IMR-90 (cell line): ENCODE results near the gene SCFD2. TPM values are rescaled to one million over a fixed set of nuclear protein-coding genes. Genes with fewer than 3 reads are reported as not detected.

Experiments used
- ATAC-seq: fragments of 200-7000 bp; cut with Tn5 transposase; 2 replicates; pipeline ENCODE4 v1.9.1; 2020; ENCODE audit warnings: low read depth, mild to moderate bottlenecking, moderate library complexity
- BruUV-seq: library from RNA; stranded (reverse); fragments of 400-500 nt; replicated peaks from 2 replicates; lab custom pipeline; 2021; lab: Mats Ljungman, UMichigan
- CTCF ChIA-PET: fragments of 300-600 bp; formaldehyde crosslinking; extraction: SDS; loops from one replicate; lab custom pipeline; 2021; ENCODE audit warnings: antibody characterized with exemption; lab: Yijun Ruan, JAX
- POLR2A ChIA-PET: fragments of 300-600 bp; sonication (Branson Sonifier 250); formaldehyde crosslinking; loops from one replicate; lab custom pipeline; 2022; ENCODE audit warnings: antibody characterized with exemption; ENCODE audit not compliant: unreplicated experiment; lab: Charles Lee
- DNase-seq: peaks from one replicate; pipeline ENCODE4 v3.0.0; 2013
- H2AFZ ChIP-seq: replicated peaks from 2 replicates; pipeline ENCODE3; 2013; ENCODE audit warnings: low read length, mild to moderate bottlenecking; ENCODE audit not compliant: poor library complexity
- H2AK5ac ChIP-seq: 2 replicates; pipeline ENCODE4 v1.6.1; 2013; ENCODE audit warnings: low read depth, low read length, inconsistent platforms
- H2AK9ac ChIP-seq: replicated peaks from 2 replicates; pipeline ENCODE3; 2013; ENCODE audit warnings: mild to moderate bottlenecking, low read depth, low read length, moderate library complexity; ENCODE audit not compliant: poor library complexity
- H2BK120ac ChIP-seq: 2 replicates; pipeline ENCODE4 v1.6.1; 2013; ENCODE audit warnings: low read depth, low read length, inconsistent platforms
- H2BK15ac ChIP-seq: 3 replicates; pipeline ENCODE4 v1.6.1; 2013; ENCODE audit warnings: low read depth, low read length, inconsistent platforms
- H2BK20ac ChIP-seq: 2 replicates; pipeline ENCODE4 v1.6.1; 2013; ENCODE audit warnings: low read depth, mild to moderate bottlenecking, inconsistent platforms, low read length, moderate library complexity
- H2BK5ac ChIP-seq: 2 replicates; pipeline ENCODE4 v1.6.1; 2013; ENCODE audit warnings: mild to moderate bottlenecking, low read depth, low read length, inconsistent platforms; ENCODE audit not compliant: poor library complexity, severe bottlenecking
- H3K14ac ChIP-seq: replicated peaks from 2 replicates; pipeline ENCODE4 v1.6.1; 2013; ENCODE audit warnings: low read depth, low read length, inconsistent platforms
- H3K18ac ChIP-seq: 2 replicates; pipeline ENCODE4 v1.6.1; 2013; ENCODE audit warnings: low read depth, low read length, control low read depth
- H3K23ac ChIP-seq: 2 replicates; pipeline ENCODE4 v1.6.1; 2013; ENCODE audit warnings: low read depth, low read length, inconsistent platforms
- H3K27ac ChIP-seq: 2 replicates; pipeline ENCODE4 v1.5.1; 2013; ENCODE audit warnings: mild to moderate bottlenecking, control low read depth, low read length; ENCODE audit not compliant: insufficient read depth
- H3K27me3 ChIP-seq: 2 replicates; pipeline ENCODE4 v1.6.1; 2013; ENCODE audit warnings: low read length; ENCODE audit not compliant: control insufficient read depth, insufficient read depth
- H3K36me3 ChIP-seq: 2 replicates; pipeline ENCODE4 v1.6.1; 2013; ENCODE audit warnings: low read length, mixed read lengths; ENCODE audit not compliant: control insufficient read depth, insufficient read depth
- H3K4ac ChIP-seq: 2 replicates; pipeline ENCODE4 v1.6.1; 2013; ENCODE audit warnings: low read depth, low read length, inconsistent platforms
- H3K4me1 ChIP-seq: 2 replicates; pipeline ENCODE4 v1.6.1; 2013; ENCODE audit warnings: low read length, mixed read lengths; ENCODE audit not compliant: control insufficient read depth, insufficient read depth
- H3K4me2 ChIP-seq: 2 replicates; pipeline ENCODE4 v1.6.1; 2013; ENCODE audit warnings: low read depth, mild to moderate bottlenecking, control low read depth, low read length, moderate library complexity
- H3K4me3 ChIP-seq: 2 replicates; pipeline ENCODE4 v1.5.1; 2013; ENCODE audit warnings: low read depth, mild to moderate bottlenecking, control low read depth, low read length, moderate library complexity; ENCODE audit not compliant: insufficient read depth
- H3K56ac ChIP-seq: 2 replicates; pipeline ENCODE4 v1.6.1; 2013; ENCODE audit warnings: low read length, inconsistent platforms; ENCODE audit not compliant: insufficient read depth; ENCODE audit errors: extremely low read depth
- H3K79me1 ChIP-seq, 2 experiments: 2 replicates each; pipeline ENCODE4 v1.6.1; 2013; ENCODE audit warnings: low read length in 2 of 2, inconsistent platforms in 1 of 2, low read depth in 1 of 2
- H3K9ac ChIP-seq: 2 replicates; pipeline ENCODE4 v1.6.1; 2013; ENCODE audit warnings: low read depth, low read length, control low read depth
- H3K9me1 ChIP-seq: 2 replicates; pipeline ENCODE4 v1.6.1; 2013; ENCODE audit warnings: low read length, inconsistent platforms; ENCODE audit not compliant: insufficient read depth
- H3K9me3 ChIP-seq: 2 replicates; pipeline ENCODE4 v1.6.1; 2013; ENCODE audit warnings: low read length; ENCODE audit not compliant: control insufficient read depth, insufficient read depth
- H4K20me1 ChIP-seq: 2 replicates; pipeline ENCODE4 v1.6.1; 2013; ENCODE audit warnings: low read length, inconsistent platforms; ENCODE audit not compliant: insufficient read depth
- H4K5ac ChIP-seq: 2 replicates; pipeline ENCODE4 v1.6.1; 2013; ENCODE audit warnings: mild to moderate bottlenecking, low read depth, low read length, control low read depth
- H4K8ac ChIP-seq, 2 experiments: 2 replicates each; pipeline ENCODE4 v1.6.1; 2013; ENCODE audit warnings: low read depth in 2 of 2, low read length in 2 of 2, control low read depth in 1 of 2, inconsistent platforms in 1 of 2
- H4K91ac ChIP-seq: 2 replicates; pipeline ENCODE4 v1.6.1; 2013; ENCODE audit warnings: low read depth, low read length, inconsistent platforms; ENCODE audit not compliant: insufficient read depth
- CEBPB ChIP-seq: IDR thresholded peaks from 2 replicates; pipeline ENCODE4 v1.6.1; 2012; ENCODE audit warnings: low read depth, low read length, improper control_type of control experiment
- MAFK ChIP-seq: IDR thresholded peaks from 2 replicates; pipeline ENCODE4 v1.6.1; 2012; ENCODE audit warnings: low read depth, low read length, improper control_type of control experiment
- MXI1 ChIP-seq: IDR thresholded peaks from 2 replicates; pipeline ENCODE4 v1.6.1; 2012; ENCODE audit warnings: low read depth, mild to moderate bottlenecking, low read length, moderate library complexity, borderline replicate concordance
- RAD21 ChIP-seq: IDR thresholded peaks from 2 replicates; pipeline ENCODE4 v1.6.1; 2012; ENCODE audit warnings: low read length, improper control_type of control experiment
- RFX5 ChIP-seq: IDR thresholded peaks from 2 replicates; pipeline ENCODE4 v1.8.0; 2012; ENCODE audit warnings: low read depth, mild to moderate bottlenecking, low read length, moderate library complexity
- WGBS, 2 experiments: methylation state at CpG; one replicate each; pipeline versions ENCODE4 v1.1.5 to v1.1.7; 2013; ENCODE audit warnings: missing lambda C conversion rate in 2 of 2; ENCODE audit not compliant: insufficient read length in 1 of 2; ENCODE audit errors: extremely low coverage in 2 of 2; 5-methylcytosine and 5-hydroxymethylcytosine counted together
- dilution Hi-C: fragments of 300-500 bp; cut with HindIII; formaldehyde crosslinking; loops from one replicate; pipeline ENCODE4 v1.14.3; 2018; ENCODE audit warnings: low sequenced_read_pairs; ENCODE audit not compliant: unreplicated experiment
- in situ Hi-C: fragments of 300-500 bp; cut with MboI; formaldehyde crosslinking; loops from 3 replicates; pipeline ENCODE4 v1.14.3; 2019; ENCODE audit warnings: low sequenced_read_pairs, inconsistent platforms, mixed read lengths
- intact Hi-C: fragments of 100-400 bp; cut with micrococcal nuclease; formaldehyde crosslinking; loops from 2 replicates; pipeline ENCODE4 v1.10.0; 2022
- polyA plus RNA-seq, 3 experiments: library from polyadenylated mRNA; depleted of rRNA; stranded (reverse); fragments of >200 nt; gene quantifications; 2 replicates each; pipeline ENCODE4 v1.2.3, GENCODE V29; 2012; ENCODE audit warnings: low replicate concordance in 1 of 3
- total RNA-seq: library from RNA; depleted of rRNA; stranded (reverse); fragments of >200 nt; gene quantifications from 2 replicates; pipeline ENCODE4 v1.2.3, GENCODE V29; 2012

Gene SCFD2
- total and polyA plus RNA-seq, 2 of the 4 experiments (the other 2 are of a cell fraction), result 18.9 to 62.4 TPM

- Histone ChIP-seq H2BK120ac (no peak overlapping the region), H4K91ac (no peak overlapping the region), H3K9me1 (peaks cover 12% of the 10 kb centered on the region), H3K4ac (no peak overlapping the region), H4K20me1 (no peaks in the 10 kb centered on the region), H3K36me3 (no peaks in the 10 kb centered on the region), H4K5ac (no peak overlapping the region), H3K4me1 (peaks cover 16% of the 10 kb centered on the region), H3K14ac (no peak overlapping the region), H3K79me1 (peaks cover 0 to 10% of the 10 kb centered on the region in 2 experiments; a peak in 1 of 4 replicates), H2AK5ac (no peak overlapping the region), H3K27ac (no peak overlapping the region), H2BK5ac (no peak overlapping the region), H3K9ac (no peak overlapping the region), H2AFZ (no peak overlapping the region), H4K8ac (no peak overlapping the region), H2BK20ac (no peak overlapping the region), H2BK15ac (no peak overlapping the region), H2AK9ac (no peak overlapping the region), H3K9me3 (no peaks in the 10 kb centered on the region), H3K27me3 (no peaks in the 10 kb centered on the region), H3K4me2 (no peak overlapping the region), H3K56ac (no peak overlapping the region), H3K23ac (no peak overlapping the region), H3K4me3 (no peak overlapping the region), H3K18ac (no peak overlapping the region)
- dilution Hi-C loops (no loop called here), intact Hi-C loops (no loop called here), in situ Hi-C loops (no loop called here)
- ChIA-PET POLR2A (no interaction called here), CTCF (no interaction called here)
- TF ChIP-seq RFX5 (no peak), MAFK (no peak), CEBPB (no peak), MXI1 (no peak), RAD21 (no peak)
- no peak for ATAC-seq
- DNase-seq, result no peak
- no CpG with 5 or more reads among the region's 4 CpGs for WGBS, 2 experiments
- BruUV-seq, result no TSS peak
Measured at GRCh38 chr4:52994567-52994966, 371.3 kb downstream of the SCFD2 start.
